ENCODE data around the gene WWOX.

Gene WWOX

GRCh38 chr16:78804058-78804735 lies 704.7 kb downstream of the WWOX start:
- DNase-seq (ENCODE audit: low read depth): no peak

GRCh38 chr16:78805556-78805955 lies 706.1 kb downstream of the WWOX start:
- no peak for DNase-seq (ENCODE audit: low read depth)

GRCh38 chr16:78811247-78811646 lies 711.8 kb downstream of the WWOX start:
- no peak for DNase-seq (ENCODE audit: low read depth)

GRCh38 chr16:78812582-78812981 lies 713.1 kb downstream of the WWOX start:
- DNase-seq (ENCODE audit: low read depth): no peak

GRCh38 chr16:78813661-78814311 lies 714.3 kb downstream of the WWOX start:
- DNase-seq (ENCODE audit: low read depth): no peak

GRCh38 chr16:78815713-78816112 lies 716.3 kb downstream of the WWOX start:
- no peak for DNase-seq (ENCODE audit: low read depth)

GRCh38 chr16:78816499-78817195 lies 717.2 kb downstream of the WWOX start:
- no peak for DNase-seq (ENCODE audit: low read depth)

GRCh38 chr16:78817200-78817739 lies 717.8 kb downstream of the WWOX start:
- no peak for DNase-seq (ENCODE audit: low read depth)

GRCh38 chr16:78821335-78821734 lies 721.9 kb downstream of the WWOX start:
- DNase-seq (ENCODE audit: low read depth): no peak

- no peak for DNase-seq (ENCODE audit: low read depth)
Observed at GRCh38 chr16:78822509-78822908, 723.1 kb downstream of the WWOX start.

GRCh38 chr16:78823027-78823426 lies 723.6 kb downstream of the WWOX start:
- no peak for DNase-seq (ENCODE audit: low read depth)

- no peak for DNase-seq (ENCODE audit: low read depth)
Observed at GRCh38 chr16:78829280-78829679, 729.8 kb downstream of the WWOX start.

GRCh38 chr16:78830599-78830998 lies 731.1 kb downstream of the WWOX start:
- no peak for DNase-seq (ENCODE audit: low read depth)

- DNase-seq (ENCODE audit: low read depth): no peak
Observed at GRCh38 chr16:78832100-78832499, 732.6 kb downstream of the WWOX start.

GRCh38 chr16:78836802-78837491 lies 737.5 kb downstream of the WWOX start:
- DNase-seq (ENCODE audit: low read depth): no peak

GRCh38 chr16:78837706-78838105 lies 738.3 kb downstream of the WWOX start:
- DNase-seq (ENCODE audit: low read depth): no peak

GRCh38 chr16:78838276-78838675 lies 738.8 kb downstream of the WWOX start:
- DNase-seq (ENCODE audit: low read depth): no peak

- DNase-seq (ENCODE audit: low read depth): no peak
Observed at GRCh38 chr16:78842950-78843349, 743.5 kb downstream of the WWOX start.

GRCh38 chr16:78843978-78844377 lies 744.5 kb downstream of the WWOX start:
- DNase-seq (ENCODE audit: low read depth): no peak

- no peak for DNase-seq (ENCODE audit: low read depth)
Observed at GRCh38 chr16:78844682-78845081, 745.2 kb downstream of the WWOX start.

- no peak for DNase-seq (ENCODE audit: low read depth)
Observed at GRCh38 chr16:78851266-78851665, 751.8 kb downstream of the WWOX start.

GRCh38 chr16:78852081-78852635 lies 752.7 kb downstream of the WWOX start:
- DNase-seq (ENCODE audit: low read depth): no peak

Measured in activated T-helper 1 cell treated with Interleukin-2 at 50 U/mL for 16 hours (primary cell).